ENCODE data around the gene GGA2.
"Not testable (repeated sequence)": the region's sequence is repeated elsewhere in the genome, so short reads cannot be mapped to it uniquely, and the experiment has no call there.

The GGA2 gene

GRCh38 chr16:23510164-23510914 is at the start of gene GGA2:
Gene GGA2 (minus strand): TSS chr16:23510494. CDS start chr16:23510411, 83 bp downstream.
- peak; percentile 49 to 80 for DNase-seq

- DNase-seq, result no peak
Observed at GRCh38 chr16:23557779-23558702, 47.7 kb upstream of the GGA2 start.

- peak; percentile 93 to 99 for DNase-seq
Observed at GRCh38 chr16:23556881-23557778, 46.8 kb upstream of the GGA2 start, which contains the start of the genes EARS2 and UBFD1. Gene EARS2 (minus strand): TSS chr16:23557350. CDS start chr16:23557343, 7 bp downstream. Gene UBFD1 (plus strand): TSS chr16:23557727. CDS start chr16:23557743, 16 bp downstream.

GRCh38 chr16:23554536-23554935 is 44.2 kb upstream of the GGA2 start:
- no peak for DNase-seq

GRCh38 chr16:23552161-23552560 is 41.9 kb upstream of the GGA2 start:
- DNase-seq, result no peak

GRCh38 chr16:23549938-23550337 is 39.6 kb upstream of the GGA2 start:
- DNase-seq, result no peak

- DNase-seq, result no peak
Observed at GRCh38 chr16:23544436-23544835, 34.1 kb upstream of the GGA2 start.

GRCh38 chr16:23540817-23541178 is 30.5 kb upstream of the GGA2 start:
- DNase-seq, result not testable (repeated sequence)

GRCh38 chr16:23539984-23540816 is 29.9 kb upstream of the GGA2 start:
- no peak for DNase-seq

GRCh38 chr16:23538919-23539278 is 28.6 kb upstream of the GGA2 start:
- DNase-seq, result no peak

- DNase-seq, result no peak
Observed at GRCh38 chr16:23537390-23537789, 27.1 kb upstream of the GGA2 start.

- no peak for DNase-seq
Observed at GRCh38 chr16:23535901-23536300, 25.6 kb upstream of the GGA2 start.

- DNase-seq, result no peak
Observed at GRCh38 chr16:23534868-23535860, 24.9 kb upstream of the GGA2 start.

- DNase-seq, result no peak
Observed at GRCh38 chr16:23532448-23532847, 22.2 kb upstream of the GGA2 start.

- DNase-seq, result no peak
Observed at GRCh38 chr16:23530062-23530461, 19.8 kb upstream of the GGA2 start.

- no peak for DNase-seq
Observed at GRCh38 chr16:23528644-23529310, 18.5 kb upstream of the GGA2 start.

- no peak for DNase-seq
Observed at GRCh38 chr16:23527961-23528643, 17.8 kb upstream of the GGA2 start.

GRCh38 chr16:23524886-23525285 is 14.6 kb upstream of the GGA2 start:
- no peak for DNase-seq

- no peak for DNase-seq
Observed at GRCh38 chr16:23523876-23524385, 13.6 kb upstream of the GGA2 start.

Measured in bone marrow (tissue), 2 donors.